Non-pigmented ciliary epithelial cell (primary cell): ENCODE measurements around the gene OGDH.
"Not testable (repeated sequence)": the region's sequence is repeated elsewhere in the genome, so short reads cannot be mapped to it uniquely, and the experiment has no call there.

Experiments
- DNase-seq: peaks from one replicate; pipeline ENCODE4 v3.0.0-alpha.2; 2010; ENCODE audit warnings: low read depth

Gene OGDH

DNA sequence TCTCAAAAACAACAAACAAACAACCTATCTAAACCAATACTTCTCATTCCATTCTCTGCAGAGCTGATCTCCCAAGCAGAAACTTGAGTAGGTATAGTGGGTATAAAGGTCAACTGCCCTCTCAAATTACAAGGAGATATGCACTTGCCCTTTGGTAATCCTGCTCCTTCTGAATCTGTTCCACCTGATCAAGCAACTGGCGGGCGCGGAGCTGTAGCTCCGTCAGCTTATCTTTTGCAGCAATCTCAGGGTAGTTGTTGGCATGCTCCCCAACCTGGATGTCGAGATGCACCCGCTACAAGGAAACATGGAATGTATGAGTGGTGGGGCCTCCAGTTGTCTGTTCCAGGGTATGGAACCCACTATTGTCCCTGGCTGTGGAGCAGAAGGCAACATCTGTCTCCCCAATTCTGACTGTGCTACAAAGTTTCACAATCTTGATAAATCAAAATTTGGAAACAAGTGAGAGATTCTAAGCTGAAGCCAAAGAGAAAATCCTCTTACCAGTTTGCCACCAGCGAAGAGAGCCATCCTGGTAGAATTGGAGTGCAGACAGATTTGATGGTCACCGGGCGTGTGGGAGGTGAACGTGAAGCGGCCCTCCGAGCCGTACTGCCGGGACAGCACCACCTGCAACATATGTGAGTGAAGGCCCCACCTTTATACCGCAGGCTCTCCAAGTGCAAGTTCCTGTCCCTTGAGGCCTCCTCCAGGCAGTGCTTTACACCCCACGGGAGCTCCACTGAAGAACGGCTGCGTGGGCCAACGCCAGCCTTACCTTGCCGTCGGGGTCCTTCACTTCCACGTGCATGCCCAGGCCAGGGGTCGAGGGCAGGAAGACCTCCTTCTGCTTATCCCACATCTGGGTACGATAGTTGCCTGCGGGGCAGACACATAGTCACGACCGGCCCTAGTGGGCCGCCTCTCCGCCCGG lies 25.2 kb upstream of the OGDH start:
- DNase-seq, result no peak

GRCh38 chr7:44581879-44582603 lies 24.4 kb upstream of the OGDH start, which contains the start of gene TMED4:
Gene TMED4, minus strand, starts transcription at chr7:44582231. Its CDS starts 25 bp downstream, at chr7:44582206.
- peak; percentile 89 for DNase-seq

GRCh38 chr7:44583146-44583865 lies 23.1 kb upstream of the OGDH start:
- no peak for DNase-seq

GRCh38 chr7:44587843-44588711 lies 18.4 kb upstream of the OGDH start:
- DNase-seq, result no peak

DNA sequence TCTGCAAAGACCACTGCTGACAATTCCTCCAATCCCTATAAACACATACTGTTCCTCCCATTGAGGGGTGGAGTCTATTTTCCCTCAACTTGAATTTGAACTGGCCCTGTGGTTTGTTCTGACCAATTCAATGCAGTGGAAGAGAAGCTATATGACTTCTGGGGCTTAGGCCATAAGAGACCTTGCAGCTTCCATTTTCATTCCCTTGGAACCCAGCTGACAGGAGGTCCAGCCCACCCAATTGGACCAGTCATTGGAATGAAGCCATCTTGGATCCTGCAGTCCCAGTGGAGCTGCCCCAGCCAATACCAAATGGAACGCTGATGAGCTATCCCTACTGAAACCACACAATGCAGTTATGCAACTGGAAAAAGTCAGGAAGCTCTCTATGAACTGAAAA lies 15.5 kb upstream of the OGDH start:
- no peak for DNase-seq

- no peak for DNase-seq
These were observed 10.3 kb upstream of the OGDH start for GRCh38 chr7:44595934-44596635.

GRCh38 chr7:44597181-44597580 lies 9.2 kb upstream of the OGDH start:
- DNase-seq, result not testable (repeated sequence)

- no peak for DNase-seq
These were observed 7.2 kb upstream of the OGDH start for GRCh38 chr7:44599222-44599621.

- no peak for DNase-seq
These were observed 3.9 kb upstream of the OGDH start for GRCh38 chr7:44602576-44602910.

- DNase-seq, result no peak
These were observed 3.2 kb upstream of the OGDH start for GRCh38 chr7:44603193-44603592.

GRCh38 chr7:44604941-44605340 lies 1.5 kb upstream of the OGDH start:
- no peak for DNase-seq

GRCh38 chr7:44607141-44608068 lies 978 bp downstream of the OGDH start:
- no peak for DNase-seq

- no peak for DNase-seq
These were observed 2.7 kb downstream of the OGDH start for GRCh38 chr7:44608916-44609648.

- no peak for DNase-seq
These were observed 3.4 kb downstream of the OGDH start for GRCh38 chr7:44609829-44610228.

DNA sequence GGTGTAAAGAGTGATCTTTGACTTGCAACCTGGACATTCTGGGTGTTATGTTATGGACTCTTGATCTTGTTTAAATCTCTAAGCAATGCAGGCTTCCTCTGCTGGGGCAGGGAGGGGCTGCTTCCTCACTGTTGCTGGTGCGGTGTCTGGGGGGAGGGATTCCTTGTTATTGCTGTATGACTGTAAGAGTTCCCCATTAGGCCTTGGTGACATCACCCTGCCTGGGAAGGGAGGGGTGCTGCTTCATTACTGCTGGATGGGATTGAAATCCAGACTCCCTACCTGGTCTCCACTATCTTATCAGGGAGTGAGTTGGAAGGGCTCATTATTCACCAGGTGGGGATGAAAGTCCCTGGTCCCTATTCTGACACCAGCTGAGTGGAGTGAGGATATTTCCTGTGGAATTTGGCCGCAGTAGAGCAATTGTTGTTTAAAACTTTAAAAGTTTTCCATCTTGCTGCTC lies 8.8 kb downstream of the OGDH start:
- DNase-seq, result no peak

DNA sequence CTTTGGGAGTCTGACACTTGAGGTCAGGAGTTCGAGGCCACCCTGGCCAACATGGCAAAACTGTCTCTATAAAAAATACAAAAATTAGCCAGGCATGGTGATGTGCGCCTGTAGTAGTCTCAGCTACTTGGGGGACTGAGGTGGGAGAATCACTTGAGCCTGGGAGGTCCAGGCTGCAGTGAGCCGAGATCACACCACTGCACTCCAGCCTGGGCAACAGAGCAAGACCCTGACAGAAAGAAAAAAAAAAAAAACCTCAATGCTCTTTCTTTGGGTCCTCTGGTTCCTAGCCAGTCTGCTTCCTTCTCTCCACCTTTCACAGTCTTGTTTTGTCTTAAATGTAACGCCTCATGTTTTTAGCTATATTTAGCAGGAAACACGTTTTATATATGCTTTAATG lies 9.4 kb downstream of the OGDH start:
- no peak for DNase-seq

DNA sequence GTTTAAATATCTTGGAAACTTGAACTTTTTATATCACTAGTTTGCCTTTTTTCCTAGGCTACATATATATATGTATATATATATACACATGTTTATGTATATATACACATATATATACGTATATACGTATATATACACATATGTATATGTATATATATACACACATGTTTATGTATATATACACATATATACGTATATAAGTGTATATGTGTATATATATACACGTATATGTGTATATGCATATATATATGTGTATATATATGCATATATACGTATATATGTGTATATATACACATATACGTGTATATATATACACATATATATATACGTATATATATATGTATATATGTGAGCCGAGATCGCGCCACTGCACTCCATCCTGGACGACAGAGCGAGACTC lies 10.1 kb downstream of the OGDH start:
- DNase-seq, result no peak

DNA sequence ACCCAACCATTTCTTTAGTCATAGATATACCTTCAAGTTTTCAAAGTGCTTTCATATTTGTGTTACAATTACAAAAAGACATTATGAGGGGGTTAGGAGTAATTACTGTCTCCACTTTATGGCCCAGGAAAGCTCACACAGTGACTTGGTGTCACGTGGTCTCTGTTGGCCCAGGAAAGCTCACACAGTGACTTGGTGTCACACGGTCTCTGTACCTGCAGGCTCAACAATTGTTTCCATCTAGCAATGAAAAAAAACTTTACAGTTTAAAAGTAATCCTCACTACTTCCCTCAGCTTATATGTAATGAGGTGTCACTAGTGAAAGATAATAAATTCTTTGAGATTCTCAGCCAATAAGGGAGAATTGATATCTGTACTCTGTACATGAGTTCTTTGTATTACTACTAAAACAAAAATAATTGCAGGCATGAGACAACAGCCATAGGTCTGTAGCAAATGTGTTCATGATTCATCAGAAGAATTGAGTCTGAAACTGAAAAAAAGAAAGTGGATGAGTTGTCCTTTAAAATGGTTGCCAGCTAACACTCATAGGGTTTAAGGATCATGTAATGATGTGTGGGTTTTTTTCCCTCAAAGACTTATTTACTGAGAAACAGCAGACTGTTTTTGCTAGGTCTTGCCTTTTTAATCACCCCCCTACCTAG lies 10.9 kb downstream of the OGDH start:
- no peak for DNase-seq

- no peak for DNase-seq
These were observed 11.6 kb downstream of the OGDH start for GRCh38 chr7:44618045-44618444.
